A549 (cell line): ENCODE measurements around the gene BCL2L13. TPM values are rescaled to one million over a fixed set of nuclear protein-coding genes. Genes with fewer than 3 reads are reported as not detected.

ENCODE experiments used
- ATAC-seq, 2 experiments: fragments of 200-7000 bp in 1 of 2; fragments of >200 bp in 1 of 2; cut with Nextera tagmentation in 1 of 2; cut with Tn5 transposase in 1 of 2; 3 replicates each; pipeline versions ENCODE4 v1.8.0 to v1.9.1; 2018 to 2020; ENCODE audit warnings: mild to moderate bottlenecking in 1 of 2, moderate library complexity in 1 of 2
- CTCF ChIA-PET: fragments of 300-600 bp; sonication (Branson Sonifier 250); formaldehyde crosslinking; extraction: SDS; loops from one replicate; lab custom pipeline; 2021; ENCODE audit warnings: antibody characterized with exemption, inconsistent platforms; lab: Yijun Ruan, JAX
- POLR2A ChIA-PET: fragments of 350-600 bp; formaldehyde crosslinking; extraction: SDS; loops from one replicate; lab custom pipeline; 2021; ENCODE audit warnings: antibody characterized with exemption, inconsistent platforms; lab: Yijun Ruan, JAX
- DNase-seq, 2 experiments: peaks; one replicate each; pipeline versions ENCODE4 v3.0.0 to v3.0.0-alpha.2; 2011 to 2016; ENCODE audit warnings: low read depth in 1 of 2, low spot score in 1 of 2
- FAIRE-seq: peaks from 2 replicates; lab custom pipeline; 2011; peaks lifted over from hg19 to GRCh38; lab: Jason Lieb, UNC
- H3K27ac ChIP-seq, 2 experiments: fragments of >200 bp; sonication (Bioruptor Twin); formaldehyde crosslinking; 3 replicates each; pipeline ENCODE4 v1.5.1; 2016 to 2017
- H3K4me1 ChIP-seq: fragments of >200 bp; sonication (Bioruptor Twin); formaldehyde crosslinking; 3 replicates; pipeline ENCODE4 v1.6.1; 2016
- H3K4me2 ChIP-seq: fragments of >200 bp; sonication (Bioruptor Twin); formaldehyde crosslinking; 3 replicates; pipeline ENCODE4 v1.6.1; 2016
- H3K4me3 ChIP-seq: fragments of >200 bp; sonication (Bioruptor Twin); formaldehyde crosslinking; 3 replicates; pipeline ENCODE4 v1.5.1; 2016
- H3K9me3 ChIP-seq: fragments of >200 bp; sonication (Bioruptor Twin); formaldehyde crosslinking; 3 replicates; pipeline ENCODE4 v1.6.1; 2016
- BHLHE40 ChIP-seq: IDR thresholded peaks from 2 replicates; pipeline ENCODE4 v1.6.1; 2012; ENCODE audit warnings: low read depth, low read length, inconsistent platforms
- CEBPB ChIP-seq, 2 experiments: fragments of >200 bp in 1 of 2; sonication (Bioruptor Twin) in 1 of 2; formaldehyde crosslinking in 1 of 2; IDR thresholded peaks; 2 replicates each; pipeline ENCODE4 v1.6.1; 2012 to 2016
- CHD4 ChIP-seq: fragments of 200-600 bp; sonication (generic); IDR thresholded peaks from 2 replicates; pipeline ENCODE4 v1.6.1; 2016; ENCODE audit warnings: antibody characterized with exemption, mild to moderate bottlenecking, borderline replicate concordance
- ELK1 ChIP-seq: fragments of 150-350 bp; IDR thresholded peaks from 2 replicates; pipeline ENCODE4 v1.6.1; 2014; ENCODE audit warnings: low read depth, mild to moderate bottlenecking, low read length
- FOXS1 ChIP-seq: fragments of 250-450 bp; sonication (Bioruptor Pico); IDR thresholded peaks from 2 replicates; pipeline ENCODE4 v1.5.0; 2020; ENCODE audit warnings: mild to moderate bottlenecking, moderate library complexity
- HDAC2 ChIP-seq: fragments of 200-600 bp; sonication (generic); IDR thresholded peaks from 2 replicates; pipeline ENCODE4 v1.6.1; 2016
- HMGXB4 ChIP-seq: fragments of 250-450 bp; sonication (Bioruptor Pico); IDR thresholded peaks from 2 replicates; pipeline ENCODE4 v1.5.0; 2021; ENCODE audit warnings: mild to moderate bottlenecking, moderate library complexity, borderline replicate concordance
- KDM1A ChIP-seq: fragments of 200-600 bp; sonication (generic); IDR thresholded peaks from 2 replicates; pipeline ENCODE4 v1.6.1; 2016; ENCODE audit warnings: low read depth, mild to moderate bottlenecking
- MAX ChIP-seq: IDR thresholded peaks from 2 replicates; pipeline ENCODE4 v1.6.1; 2012
- POLR2A ChIP-seq: IDR thresholded peaks from 2 replicates; pipeline ENCODE4 v1.6.1; 2012; ENCODE audit warnings: mild to moderate bottlenecking, low read length
- RNF2 ChIP-seq: fragments of 200-600 bp; sonication (generic); IDR thresholded peaks from 2 replicates; pipeline ENCODE4 v1.6.1; 2016; ENCODE audit warnings: low read depth, mild to moderate bottlenecking, antibody characterized with exemption, moderate library complexity, borderline replicate concordance
- TP53 ChIP-seq: fragments of 250-450 bp; sonication (Bioruptor Pico); IDR thresholded peaks from 2 replicates; pipeline ENCODE4 v1.5.0; 2021; ENCODE audit warnings: mild to moderate bottlenecking, moderate library complexity
- WGBS: methylation state at CpG from one replicate; pipeline ENCODE4 v1.1.6; 2017; ENCODE audit errors: missing lambda C conversion rate; 5-methylcytosine and 5-hydroxymethylcytosine counted together
- polyA plus RNA-seq, 4 experiments: library from polyadenylated mRNA; depleted of rRNA in 3 of 4; stranded (reverse); fragments of >200 nt; fragmentation: RNase III in 1 of 4; extraction: RNeasy Plus Mini Kit Qiagen cat#74134 plus additional on column Dnase treatment in 1 of 4; gene quantifications; 2 replicates in 3 of 4; 3 replicates in 1 of 4; pipeline ENCODE4 v1.2.3, GENCODE V29; 2011 to 2017
- TF ChIP-seq, protein P1 (sequence below): fragments of 450-650 bp; IDR thresholded peaks from 2 replicates; pipeline ENCODE4 v1.6.1; 2014; ENCODE audit warnings: antibody characterized with exemption
- TF ChIP-seq, protein P2 (sequence below): IDR thresholded peaks from 2 replicates; pipeline ENCODE4 v1.6.1; 2012; ENCODE audit warnings: low read depth, borderline replicate concordance
- TF ChIP-seq, protein P3 (sequence below): fragments of >200 bp; sonication (Bioruptor Twin); formaldehyde crosslinking; IDR thresholded peaks from 2 replicates; pipeline ENCODE4 v1.6.1; 2016
- TF ChIP-seq, protein P4 (sequence below): fragments of >200 bp; sonication (Bioruptor Twin); formaldehyde crosslinking; IDR thresholded peaks from 3 replicates; pipeline ENCODE4 v1.6.1; 2016

BCL2L13 gene
- polyA plus RNA-seq, 2 of the 4 experiments (the other 2 are of a cell fraction) = 36.9 to 44.9 TPM

GRCh38 chr22:17675584-17675983, 37.0 kb downstream of the BCL2L13 start:
- no peak for DNase-seq
- H3K27ac ChIP-seq = no peak overlapping the region
- no peaks in the 10 kb centered on the region for H3K9me3 ChIP-seq
- ChIA-PET POLR2A (no interaction called here), CTCF (interaction anchor here (1.0 kb wide), 1 partner anchor 66 kb away, joined by 3 read pairs; no protein-coding TSS in a partner anchor)
- H3K4me3 ChIP-seq = no peak overlapping the region
- peaks cover 25% of the 10 kb centered on the region for H3K4me1 ChIP-seq
- no peak overlapping the region for H3K4me2 ChIP-seq
- FAIRE-seq = no peak
- TF ChIP-seq ELK1 (no peak), KDM1A (no peak), CHD4 (no peak), BHLHE40 (no peak), POLR2A (no peak), CEBPB (IDR thresholded peaks at IDR 0.05) (peak in 1 of 2 experiments; percentile 12; a peak in 1 of 4 replicates)
- TF ChIP-seq, protein P1, sequence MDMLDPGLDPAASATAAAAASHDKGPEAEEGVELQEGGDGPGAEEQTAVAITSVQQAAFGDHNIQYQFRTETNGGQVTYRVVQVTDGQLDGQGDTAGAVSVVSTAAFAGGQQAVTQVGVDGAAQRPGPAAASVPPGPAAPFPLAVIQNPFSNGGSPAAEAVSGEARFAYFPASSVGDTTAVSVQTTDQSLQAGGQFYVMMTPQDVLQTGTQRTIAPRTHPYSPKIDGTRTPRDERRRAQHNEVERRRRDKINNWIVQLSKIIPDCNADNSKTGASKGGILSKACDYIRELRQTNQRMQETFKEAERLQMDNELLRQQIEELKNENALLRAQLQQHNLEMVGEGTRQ = no peak
- WGBS = 87% methylated on average over 1 of the region's 1 CpG
- ATAC-seq = no peak

GRCh38 chr22:17678817-17679385, 40.3 kb downstream of the BCL2L13 start:
- H3K4me3 ChIP-seq = no peak overlapping the region
- H3K27ac ChIP-seq = no peak overlapping the region
- TF ChIP-seq, protein P2, sequence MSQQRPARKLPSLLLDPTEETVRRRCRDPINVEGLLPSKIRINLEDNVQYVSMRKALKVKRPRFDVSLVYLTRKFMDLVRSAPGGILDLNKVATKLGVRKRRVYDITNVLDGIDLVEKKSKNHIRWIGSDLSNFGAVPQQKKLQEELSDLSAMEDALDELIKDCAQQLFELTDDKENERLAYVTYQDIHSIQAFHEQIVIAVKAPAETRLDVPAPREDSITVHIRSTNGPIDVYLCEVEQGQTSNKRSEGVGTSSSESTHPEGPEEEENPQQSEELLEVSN = no peak
- TF ChIP-seq FOXS1 (CRISPR knock-in tag) (no peak), CEBPB (IDR thresholded peaks at IDR 0.05) (no peak), TP53 (CRISPR knock-in tag) (no peak), RNF2 (no peak), HMGXB4 (CRISPR knock-in tag) (no peak), MAX (no peak), HDAC2 (no peak)
- TF ChIP-seq, protein P3, sequence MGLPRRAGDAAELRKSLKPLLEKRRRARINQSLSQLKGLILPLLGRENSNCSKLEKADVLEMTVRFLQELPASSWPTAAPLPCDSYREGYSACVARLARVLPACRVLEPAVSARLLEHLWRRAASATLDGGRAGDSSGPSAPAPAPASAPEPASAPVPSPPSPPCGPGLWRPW = no peak
- TF ChIP-seq, protein P1 = no peak
- TF ChIP-seq, protein P4, sequence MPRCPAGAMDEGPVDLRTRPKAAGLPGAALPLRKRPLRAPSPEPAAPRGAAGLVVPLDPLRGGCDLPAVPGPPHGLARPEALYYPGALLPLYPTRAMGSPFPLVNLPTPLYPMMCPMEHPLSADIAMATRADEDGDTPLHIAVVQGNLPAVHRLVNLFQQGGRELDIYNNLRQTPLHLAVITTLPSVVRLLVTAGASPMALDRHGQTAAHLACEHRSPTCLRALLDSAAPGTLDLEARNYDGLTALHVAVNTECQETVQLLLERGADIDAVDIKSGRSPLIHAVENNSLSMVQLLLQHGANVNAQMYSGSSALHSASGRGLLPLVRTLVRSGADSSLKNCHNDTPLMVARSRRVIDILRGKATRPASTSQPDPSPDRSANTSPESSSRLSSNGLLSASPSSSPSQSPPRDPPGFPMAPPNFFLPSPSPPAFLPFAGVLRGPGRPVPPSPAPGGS = no peak
- TF ChIP-seq, all 56 proteins: peak for 0
- POLR2A ChIA-PET = no interaction called here
- peaks cover 4% of the 10 kb centered on the region; the same call in 1 of the 3 replicates for H3K4me1 ChIP-seq
- no peak for DNase-seq
- no peak overlapping the region for H3K4me2 ChIP-seq
- CTCF ChIA-PET = interaction anchor here (1.3 to 1.4 kb wide), 2 partner anchors 10 to 13 kb away, joined by 4 read pairs; no protein-coding TSS in a partner anchor
- 100% methylated on average over 1 of the region's 1 CpG for WGBS
- H3K9me3 ChIP-seq = no peaks in the 10 kb centered on the region
- ATAC-seq = no peak
- no peak for FAIRE-seq
